HG02970 (cell line): ENCODE measurements around the gene CDK19.

Experiments used
- ATAC-seq: cut with Tn5 transposase; IDR thresholded peaks from one replicate; pipeline ENCODE4 v1.9.1; 2021; ENCODE audit warnings: mild to moderate bottlenecking, moderate library complexity, moderate number of reproducible peaks; ENCODE audit not compliant: unreplicated experiment, low FRiP score

CDK19 gene

DNA sequence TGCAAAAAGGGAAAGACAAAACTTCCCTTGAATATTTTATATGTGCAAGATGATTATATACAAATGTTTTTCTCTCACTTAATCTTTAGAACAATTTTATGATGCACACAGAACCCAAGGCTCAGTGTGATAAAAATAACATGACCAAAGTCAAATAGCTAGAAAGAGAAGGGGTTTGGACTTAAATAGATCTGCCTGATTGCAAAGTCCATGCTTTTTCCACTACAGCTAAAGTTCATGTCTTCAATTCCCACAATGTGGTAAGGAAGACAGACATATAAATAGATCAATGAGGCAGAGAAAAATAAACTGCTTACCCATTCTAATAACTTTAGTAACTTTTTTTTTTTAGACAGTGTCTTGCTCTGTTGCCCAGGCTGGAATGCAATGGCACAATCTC, 143.8 kb downstream of the CDK19 start:
- no peak for ATAC-seq

DNA sequence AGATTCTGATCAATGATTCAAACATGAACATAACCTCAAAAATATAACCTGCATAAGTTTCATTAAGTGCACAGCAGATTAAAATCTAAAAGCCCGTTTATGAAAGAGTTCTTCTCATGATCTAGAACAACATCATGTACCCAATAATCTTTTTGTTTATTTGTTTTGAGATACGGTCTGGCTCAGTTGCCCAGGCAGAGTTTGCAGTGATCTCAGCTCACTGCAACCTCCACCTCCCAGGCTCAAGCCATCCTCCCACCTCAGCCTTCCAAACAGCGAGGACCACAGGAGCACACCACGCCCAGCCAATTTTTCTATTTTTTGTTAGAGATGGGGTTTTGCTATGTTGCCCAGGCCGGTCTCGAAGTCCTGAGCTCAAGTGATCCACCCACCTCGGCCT, 149.7 kb downstream of the CDK19 start:
- ATAC-seq = no peak

DNA sequence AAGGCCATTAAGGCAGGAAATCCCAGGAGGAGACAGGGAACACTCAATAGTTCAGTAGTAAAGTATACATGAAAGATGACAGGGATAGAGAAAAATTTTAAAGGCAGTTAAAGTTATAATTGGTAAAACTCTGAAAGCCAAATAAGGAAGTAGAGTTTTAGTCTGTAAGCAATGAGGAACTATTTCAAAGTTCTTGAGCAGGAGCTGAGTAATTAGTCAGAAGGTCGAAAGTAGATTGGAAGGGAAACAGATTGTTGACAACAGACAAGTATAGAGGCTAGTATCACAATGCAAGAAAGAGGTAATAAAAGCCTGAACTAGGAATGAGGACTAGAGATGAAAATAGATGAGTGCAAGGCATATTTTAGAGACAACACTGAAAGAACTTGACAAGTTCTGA, 150.3 kb downstream of the CDK19 start:
- no peak for ATAC-seq

DNA sequence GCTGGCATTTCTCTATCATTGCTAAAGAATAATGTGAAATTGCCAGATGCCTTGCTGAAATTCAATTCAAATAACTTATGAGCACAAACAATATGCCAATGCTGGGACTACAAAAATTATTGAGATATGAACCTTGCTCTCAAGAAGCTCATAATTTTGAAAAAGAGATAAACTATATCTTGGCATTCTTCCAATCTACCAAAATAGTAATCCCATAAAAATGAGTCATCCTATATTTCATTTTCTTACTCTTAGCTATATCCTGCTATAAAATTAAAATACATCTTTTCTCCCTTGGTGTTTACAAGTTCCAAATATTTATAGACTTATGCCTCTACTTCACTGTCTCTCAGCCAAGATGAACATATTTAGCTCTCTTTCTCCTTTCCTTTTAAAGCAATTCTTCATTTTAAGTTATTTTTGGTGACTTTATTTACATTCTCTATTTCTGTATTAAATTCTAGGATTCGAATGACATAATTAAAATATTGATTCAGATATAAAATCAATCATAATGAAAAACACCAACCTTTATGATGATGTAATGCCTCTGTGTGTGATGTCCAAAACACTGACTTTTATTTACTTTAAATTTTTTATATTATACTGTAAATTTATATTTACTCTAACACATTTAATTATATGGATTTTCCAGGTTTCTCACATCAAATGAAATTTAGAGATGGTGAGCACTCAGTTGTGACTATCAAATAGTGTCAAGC, 152.6 kb downstream of the CDK19 start:
- no peak for ATAC-seq

DNA sequence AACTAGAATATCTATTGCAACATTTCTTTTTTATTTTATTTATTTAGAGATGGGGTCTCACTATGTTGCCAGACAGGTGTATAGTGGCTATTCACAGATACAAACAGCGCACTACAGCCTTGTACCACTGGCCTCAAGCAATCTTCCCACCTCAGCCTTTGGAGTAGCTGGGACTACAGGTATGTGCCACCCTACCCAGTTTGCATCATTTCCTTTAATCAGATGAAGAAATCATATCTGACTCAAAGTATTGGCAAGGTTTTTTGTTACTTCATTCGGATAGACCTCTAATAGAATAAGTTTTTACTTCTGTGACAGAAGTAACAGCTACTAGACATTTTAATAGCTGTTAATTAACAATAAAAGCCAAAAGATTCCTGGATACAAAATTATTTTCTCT, 153.9 kb downstream of the CDK19 start:
- ATAC-seq = no peak

DNA sequence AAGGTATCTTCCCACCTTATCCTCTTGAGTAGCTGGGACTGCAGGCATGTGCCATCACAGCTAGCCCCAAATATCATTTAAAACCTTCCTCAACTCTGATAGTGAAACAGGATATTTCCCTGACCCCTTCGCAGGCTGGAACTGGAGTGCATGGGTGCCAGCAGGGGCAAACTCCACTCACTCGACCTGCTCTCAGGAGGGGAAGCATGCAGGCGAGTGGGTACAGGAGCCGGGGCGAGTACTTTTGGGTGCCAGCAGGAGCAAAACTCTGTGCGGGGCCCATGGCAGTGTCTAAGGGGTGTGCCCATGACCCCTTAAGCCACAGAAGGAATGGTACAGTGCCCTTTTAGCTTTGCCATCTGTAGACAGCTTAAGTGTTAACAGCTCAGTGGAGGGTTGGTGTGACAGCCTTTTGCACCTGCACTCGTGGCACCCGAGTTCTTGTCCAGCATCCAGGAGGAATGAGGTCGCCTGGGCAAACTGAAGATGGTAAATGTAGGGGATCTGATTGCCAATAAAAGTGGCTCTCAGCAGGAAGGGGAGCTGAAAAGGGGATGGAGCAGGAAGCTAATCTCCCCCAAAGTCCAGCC, 155.1 kb downstream of the CDK19 start:
- ATAC-seq = no peak

DNA sequence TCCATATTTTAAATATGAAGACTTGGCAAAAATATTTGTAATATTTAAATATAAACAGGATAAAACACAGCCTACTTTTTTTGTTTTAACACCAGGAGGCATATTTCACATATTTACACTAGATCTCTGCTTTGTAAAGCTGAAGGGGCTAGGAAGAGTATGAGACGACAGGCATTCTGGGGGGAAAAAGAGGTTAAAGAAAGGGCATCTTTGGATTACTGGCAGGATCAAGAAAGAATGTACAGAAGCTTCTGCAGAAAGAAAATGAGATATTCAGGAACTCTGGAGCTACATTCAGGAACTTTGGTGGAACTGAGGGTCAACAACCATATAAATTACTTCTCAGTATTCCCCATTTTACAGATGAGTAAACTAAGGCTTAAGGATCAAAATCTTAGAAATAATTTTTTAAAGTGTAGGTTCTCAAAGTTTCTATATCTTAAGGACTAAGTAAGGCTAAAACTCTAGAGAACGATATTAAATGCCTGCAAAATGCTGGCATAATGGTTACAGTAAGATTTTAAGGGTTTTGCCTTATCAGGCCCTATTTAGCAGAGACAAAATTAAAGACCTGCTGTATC, 156.5 kb downstream of the CDK19 start:
- ATAC-seq = no peak

DNA sequence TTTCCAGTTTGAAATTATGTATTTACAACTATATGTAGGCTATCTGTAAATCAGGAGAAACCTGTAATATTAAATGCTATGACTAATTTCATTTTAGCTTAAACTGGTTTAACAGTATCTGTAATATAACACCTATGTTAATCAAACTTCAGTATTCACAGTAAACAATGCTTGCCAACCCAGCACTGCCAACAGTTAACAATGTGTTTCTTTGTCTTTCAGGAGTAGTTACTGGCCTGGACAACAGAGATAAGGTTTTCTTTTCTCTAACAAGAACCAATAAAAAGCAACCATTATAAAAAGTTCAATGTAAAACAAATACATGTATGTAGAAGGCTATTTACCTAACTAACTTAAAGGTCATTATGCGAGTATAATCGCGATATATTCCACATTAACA, 158.8 kb downstream of the CDK19 start:
- ATAC-seq = no peak

DNA sequence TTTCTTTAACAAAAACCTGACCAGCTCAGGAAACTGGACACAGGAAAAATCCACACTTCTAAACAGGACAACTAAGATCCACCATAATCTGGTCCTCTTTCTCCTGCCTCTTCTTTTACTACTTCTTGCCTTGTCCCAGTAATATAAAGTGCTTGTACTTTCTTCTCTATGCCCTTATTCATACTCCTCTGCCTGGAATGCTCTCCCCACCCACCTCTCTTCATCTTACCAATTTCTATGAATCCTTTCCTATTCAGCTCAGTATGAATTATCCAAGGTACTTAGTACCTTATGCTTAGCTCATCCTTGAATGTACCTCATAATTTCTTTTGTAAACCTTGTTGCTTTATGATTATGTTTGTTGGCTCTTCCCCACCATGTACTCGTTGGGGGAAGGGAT, 159.4 kb downstream of the CDK19 start:
- no peak for ATAC-seq

DNA sequence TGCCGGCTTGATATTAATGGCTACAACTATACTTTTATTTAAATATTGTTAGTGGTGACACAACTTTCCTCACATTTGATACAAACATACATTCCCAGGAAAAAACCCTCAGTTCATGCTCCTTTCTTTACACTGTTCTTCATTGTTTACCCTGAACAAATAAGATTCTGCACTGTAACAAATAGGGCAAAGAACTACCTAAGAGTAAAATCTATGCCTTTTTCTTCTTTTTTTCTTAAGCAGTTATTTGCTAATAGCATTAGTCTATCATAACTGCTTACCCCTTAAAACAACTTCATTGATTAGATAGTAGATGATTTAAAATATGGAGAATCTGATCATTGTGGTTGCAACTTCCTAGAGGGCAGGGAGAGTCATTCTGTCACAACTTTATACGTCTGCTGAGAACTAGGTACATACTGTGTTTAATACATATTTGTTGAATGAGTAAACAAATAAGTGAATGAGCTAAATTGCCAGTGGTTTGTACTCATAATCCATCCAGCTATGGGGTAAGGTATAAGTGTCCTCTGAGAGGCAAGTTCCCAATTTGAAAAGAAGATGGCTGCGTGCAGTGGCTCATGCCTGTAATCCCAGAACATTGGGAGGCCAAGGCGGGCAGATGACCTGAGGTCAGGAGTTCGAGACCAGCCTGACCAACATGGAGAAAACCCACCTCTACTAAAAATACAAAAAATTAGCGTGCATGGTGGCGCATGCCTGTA, 161.0 kb downstream of the CDK19 start:
- ATAC-seq = no peak

DNA sequence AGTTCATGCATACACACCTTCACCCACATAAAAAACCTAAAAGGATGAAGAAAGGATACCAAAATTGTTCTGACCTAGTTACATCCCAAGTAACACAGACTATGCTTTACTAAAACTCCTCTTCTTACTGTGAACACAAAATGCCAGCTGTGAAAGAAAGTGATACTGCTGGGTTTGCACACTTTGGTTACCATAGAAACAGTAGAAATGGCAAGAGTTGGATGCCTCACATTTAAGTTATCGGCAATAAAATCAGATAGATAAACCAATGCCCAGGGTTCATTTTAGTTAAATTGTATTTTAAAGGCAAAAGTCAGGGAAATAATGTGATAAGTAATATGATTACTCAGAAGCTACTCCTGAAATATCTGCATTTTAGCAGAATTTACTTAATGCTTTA, 161.9 kb downstream of the CDK19 start:
- ATAC-seq = no peak

DNA sequence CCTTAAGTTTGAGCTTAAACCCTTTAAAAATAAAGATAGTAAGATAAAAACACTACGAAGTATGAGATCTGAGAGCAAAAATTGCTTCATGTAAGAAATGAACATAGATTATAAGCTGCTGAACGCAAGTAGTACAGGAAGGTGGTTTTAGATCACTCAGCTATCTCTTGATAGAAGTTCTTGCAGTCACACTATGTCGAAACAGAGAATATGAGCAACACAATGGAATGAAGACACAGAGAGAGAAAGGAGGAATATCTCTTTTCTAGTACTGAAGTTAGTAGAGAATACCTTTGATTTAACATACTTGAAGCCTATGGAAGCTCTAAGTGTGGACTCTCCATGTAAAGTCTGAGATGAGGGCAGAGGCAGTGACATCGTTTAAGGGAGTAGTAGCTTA, 162.7 kb downstream of the CDK19 start:
- ATAC-seq = no peak

DNA sequence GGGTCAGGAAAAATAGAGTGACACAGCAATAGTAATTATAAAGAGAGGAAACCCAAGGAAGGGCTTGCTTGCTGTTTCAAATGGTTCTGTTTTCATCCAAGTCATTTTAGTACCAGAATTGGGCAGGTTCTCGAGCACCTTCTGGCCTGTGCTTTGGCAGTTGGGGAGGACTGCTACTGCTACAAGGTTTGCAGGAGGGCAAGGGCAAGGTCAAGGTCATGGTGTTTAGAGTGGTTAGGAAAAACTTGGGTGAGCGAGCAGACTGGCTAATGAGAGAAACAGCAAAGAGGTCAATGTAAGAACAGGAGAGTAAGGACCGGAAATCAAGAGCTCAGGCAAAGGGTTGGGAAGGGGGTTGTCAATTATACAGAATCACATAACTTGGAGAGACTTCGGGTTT, 164.5 kb downstream of the CDK19 start:
- no peak for ATAC-seq

DNA sequence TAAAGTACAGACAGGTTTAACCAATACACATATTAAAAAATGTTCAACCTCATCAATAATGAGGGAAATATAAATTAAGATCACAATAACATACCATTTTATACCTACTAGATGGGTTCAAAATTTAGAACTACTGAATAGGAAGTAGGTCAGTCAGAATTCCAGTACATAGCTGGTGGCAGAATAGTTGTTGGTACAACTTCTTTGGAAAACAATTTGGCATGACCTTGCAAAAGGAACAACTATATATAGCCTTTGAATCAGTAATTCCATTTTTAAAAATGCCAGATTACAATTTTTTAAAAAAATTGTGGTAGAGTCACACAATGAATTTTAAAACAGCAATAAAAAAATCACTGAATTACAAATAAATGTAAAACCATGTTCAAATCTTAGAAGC, 165.6 kb downstream of the CDK19 start:
- no peak for ATAC-seq

DNA sequence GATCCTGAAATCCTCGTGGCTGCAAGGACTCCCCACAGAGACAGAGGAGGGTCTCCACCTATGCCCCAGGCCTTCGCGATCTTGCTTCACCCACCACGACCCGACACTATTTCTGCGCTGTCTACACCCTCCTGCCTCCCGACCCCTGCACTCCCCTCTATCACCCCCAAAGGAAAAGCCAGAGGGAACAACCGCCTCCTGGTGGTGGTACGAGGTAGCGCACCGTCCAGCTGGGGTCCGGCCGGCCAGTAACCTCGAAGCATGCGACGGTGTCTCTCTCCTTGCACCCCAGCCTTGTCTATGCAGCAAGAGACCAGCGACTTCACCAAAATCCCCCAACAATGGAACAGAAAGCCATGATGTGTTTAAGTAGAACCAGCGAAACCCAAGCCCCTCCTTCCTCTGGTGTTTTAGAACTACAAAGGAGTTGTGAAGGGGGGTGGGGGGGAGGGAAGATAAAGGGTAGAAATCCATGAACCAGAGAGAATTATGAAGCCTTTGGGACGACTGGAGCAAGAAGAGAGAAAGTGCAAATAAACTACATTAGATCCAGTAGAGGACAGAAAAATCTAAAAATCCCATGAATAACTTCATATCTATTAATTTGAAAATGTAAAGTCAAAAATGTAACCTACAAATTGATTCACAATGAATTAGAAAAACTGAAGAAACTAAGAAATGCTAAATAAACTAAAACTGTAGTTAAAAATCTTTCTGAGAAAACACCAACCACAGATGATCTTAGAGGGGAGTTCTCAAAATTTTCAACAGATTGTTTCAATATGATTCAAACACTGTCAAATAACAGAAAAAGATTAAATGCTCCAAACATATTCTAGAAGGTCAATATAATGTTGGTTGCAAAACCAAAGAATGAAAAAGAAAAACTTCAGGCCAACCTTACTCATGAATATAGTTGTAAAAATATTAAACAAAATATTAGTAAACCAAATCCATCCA, 168.0 kb downstream of the CDK19 start:
- no peak for ATAC-seq

DNA sequence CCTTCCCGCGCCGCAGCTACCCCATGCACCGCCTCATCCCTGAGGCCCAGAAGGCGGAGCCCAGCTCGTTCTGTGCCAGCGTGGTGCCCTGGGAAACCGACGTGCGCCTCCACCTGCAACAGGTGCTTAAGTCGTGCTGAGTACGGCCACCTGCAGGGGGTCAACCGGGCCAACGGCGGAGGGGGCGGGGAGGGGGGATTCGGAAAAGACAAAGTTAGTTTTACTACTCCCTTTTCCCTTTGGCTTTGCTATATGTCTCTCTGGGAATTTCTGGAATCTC, 168.9 kb downstream of the CDK19 start:
- ATAC-seq = no peak

DNA sequence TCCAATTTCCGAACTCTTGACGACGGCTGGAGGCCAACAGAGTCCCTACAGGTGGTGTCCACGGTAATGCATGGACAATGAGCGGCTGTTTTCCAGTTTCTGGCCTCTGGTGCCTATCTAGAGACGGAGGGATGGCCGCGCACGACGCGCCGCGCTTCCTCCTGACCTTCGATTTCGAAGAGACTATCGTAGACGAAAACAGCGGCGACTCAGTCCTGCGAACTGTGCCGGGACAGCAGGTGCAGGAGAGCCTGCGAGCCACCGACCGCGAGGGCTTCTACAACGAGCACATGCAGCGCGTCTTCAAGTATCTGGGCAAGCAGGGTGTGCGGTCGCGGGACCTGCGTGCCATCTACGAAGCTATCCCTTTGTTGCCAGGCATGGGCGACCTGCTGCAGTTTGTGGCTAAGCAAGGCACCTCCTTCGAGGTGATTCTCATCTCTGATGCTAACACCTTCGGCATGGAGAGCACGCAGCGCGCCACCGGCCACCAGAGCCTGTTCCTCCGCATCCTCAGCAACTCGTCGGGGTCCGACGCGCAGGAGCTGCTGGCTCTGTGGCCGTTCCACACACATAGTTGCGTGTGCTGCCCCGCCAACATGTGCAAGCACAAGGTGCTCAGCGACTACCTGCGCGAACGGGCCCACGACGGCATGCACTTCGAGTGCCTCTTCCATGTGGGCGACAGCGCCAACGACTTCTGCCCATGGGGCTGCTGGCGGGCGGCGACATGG, 169.4 kb downstream of the CDK19 start:
- no peak for ATAC-seq

DNA sequence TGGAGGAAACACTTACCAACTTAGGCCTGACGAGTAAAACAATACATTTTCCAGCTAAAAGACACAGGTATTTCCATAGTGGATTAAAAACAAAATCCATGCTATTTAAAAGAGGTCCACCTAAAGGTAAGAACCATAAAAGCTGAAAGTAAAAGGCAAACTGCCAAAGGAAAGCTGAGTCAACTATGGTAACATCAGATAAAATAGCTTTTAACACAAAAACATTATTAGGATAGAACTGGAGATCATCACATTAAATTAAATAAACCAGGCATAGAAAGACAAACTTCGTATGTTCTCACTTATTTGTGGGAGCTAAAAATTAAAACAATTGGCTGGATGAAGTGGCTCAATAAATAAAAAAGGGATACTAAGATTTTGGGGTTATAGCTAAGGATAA, 172.1 kb downstream of the CDK19 start:
- ATAC-seq = no peak

DNA sequence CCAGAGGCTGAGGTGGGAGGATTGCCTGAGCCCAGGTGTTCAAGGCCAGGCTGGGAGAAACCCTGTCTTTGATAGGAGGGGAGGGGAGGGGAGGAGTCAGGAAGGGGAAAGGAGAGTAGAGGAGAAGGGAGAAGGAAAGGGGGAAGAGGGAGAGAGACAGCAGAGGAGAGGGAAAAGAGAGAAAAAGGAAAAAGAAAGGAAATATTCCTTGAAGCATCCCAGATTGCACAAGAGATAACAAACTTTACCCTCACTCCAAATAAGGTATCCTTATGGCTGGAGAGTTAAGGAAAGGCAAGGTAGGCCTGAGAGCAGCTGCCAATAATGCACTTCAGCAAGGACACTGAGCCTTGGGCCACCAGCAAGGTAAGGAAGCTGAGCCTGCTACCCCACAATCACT, 172.6 kb downstream of the CDK19 start:
- ATAC-seq = no peak

DNA sequence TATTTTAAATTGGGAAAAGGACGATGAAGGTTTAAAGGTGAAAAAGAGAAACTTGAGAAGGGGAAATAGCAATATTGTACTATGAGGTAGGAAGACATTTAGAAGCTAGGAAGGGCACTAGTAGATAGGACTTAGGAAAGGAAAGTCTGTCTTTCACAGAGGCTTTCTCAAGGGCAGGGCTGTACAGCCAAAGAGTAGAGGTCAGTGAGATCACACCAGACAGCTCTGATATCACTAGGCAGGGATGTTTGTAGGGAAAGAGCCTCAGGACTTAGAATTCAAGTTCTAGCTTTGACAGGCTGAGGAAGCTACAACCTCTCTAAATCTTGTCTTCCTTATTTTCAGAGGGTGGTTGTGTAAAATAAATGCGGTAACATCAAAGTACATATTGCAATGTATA, 178.5 kb downstream of the CDK19 start:
- no peak for ATAC-seq
